Type B pancreatic cell (in vitro differentiated cells): ENCODE results near the gene TMCC1. TPM values are rescaled to one million over a fixed set of nuclear protein-coding genes. Genes with fewer than 3 reads are reported as not detected.
"Not testable (repeated sequence)": the region's sequence is repeated elsewhere in the genome, so short reads cannot be mapped to it uniquely, and the experiment has no call there.

ENCODE experiments used
- DNase-seq: peaks from one replicate; pipeline ENCODE4 v3.0.0; 2021; ENCODE audit warnings: mixed read lengths; ENCODE audit not compliant: unreplicated experiment; ENCODE audit errors: extremely low spot score
- H3K27ac Mint-ChIP-seq: 2 replicates; pipeline ENCODE4 v1.8.0; 2021; ENCODE audit warnings: mild to moderate bottlenecking, mixed read lengths
- H3K27me3 Mint-ChIP-seq: 2 replicates; pipeline ENCODE4 v1.8.0; 2021; ENCODE audit warnings: mixed read lengths
- H3K36me3 Mint-ChIP-seq: 2 replicates; pipeline ENCODE4 v1.8.0; 2021; ENCODE audit warnings: mixed read lengths
- H3K4me1 Mint-ChIP-seq: one replicate; pipeline ENCODE4 v1.8.0; 2021; ENCODE audit warnings: mixed read lengths; ENCODE audit not compliant: unreplicated experiment
- H3K4me3 Mint-ChIP-seq: 2 replicates; pipeline ENCODE4 v1.8.0; 2021; ENCODE audit warnings: mild to moderate bottlenecking, mixed read lengths
- H3K9me3 Mint-ChIP-seq: 2 replicates; pipeline ENCODE4 v1.8.0; 2021; ENCODE audit warnings: mixed read lengths
- CTCF ChIP-seq: fragments of 200-600 bp; sonication (generic); conservative IDR thresholded peaks from 2 replicates; pipeline ENCODE4 v1.5.0; 2021; ENCODE audit warnings: antibody characterized with exemption, mild to moderate bottlenecking
- total RNA-seq: library from RNA; stranded (reverse); gene quantifications from 2 replicates; pipeline ENCODE4 v1.2.1, GENCODE V29; 2021; ENCODE audit warnings: low replicate concordance

The TMCC1 gene
- total RNA-seq, 1 donor from 2014 or later: 46.9 TPM

- H3K9me3 Mint-ChIP-seq: no peaks in the 10 kb centered on the region
- H3K27ac Mint-ChIP-seq: no peak overlapping the region
- peaks cover 5% of the 10 kb centered on the region for H3K4me1 Mint-ChIP-seq
- TF ChIP-seq CTCF: no peak
- no peak overlapping the region for H3K4me3 Mint-ChIP-seq
- H3K27me3 Mint-ChIP-seq: no peaks in the 10 kb centered on the region
- no peak for DNase-seq
- peaks cover 28% of the 10 kb centered on the region for H3K36me3 Mint-ChIP-seq
Observed at GRCh38 chr3:129864519-129864918, 29.0 kb downstream of the TMCC1 start.

- Mint-ChIP-seq H3K36me3 (peaks cover 46% of the 10 kb centered on the region), H3K27ac (no peak overlapping the region), H3K4me3 (no peak overlapping the region), H3K4me1 (peaks cover 22% of the 10 kb centered on the region), H3K9me3 (no peaks in the 10 kb centered on the region), H3K27me3 (no peaks in the 10 kb centered on the region)
- DNase-seq: no peak
- TF ChIP-seq CTCF: no peak
Observed at GRCh38 chr3:129859272-129859671, 34.2 kb downstream of the TMCC1 start.

GRCh38 chr3:129857899-129858298 lies 35.6 kb downstream of the TMCC1 start:
- Mint-ChIP-seq H3K27me3 (no peaks in the 10 kb centered on the region), H3K36me3 (peaks cover 46% of the 10 kb centered on the region), H3K9me3 (no peaks in the 10 kb centered on the region), H3K4me3 (no peak overlapping the region), H3K4me1 (peaks cover 22% of the 10 kb centered on the region), H3K27ac (peak overlapping the region; percentile 46)
- no peak for TF ChIP-seq CTCF
- DNase-seq: no peak

DNA sequence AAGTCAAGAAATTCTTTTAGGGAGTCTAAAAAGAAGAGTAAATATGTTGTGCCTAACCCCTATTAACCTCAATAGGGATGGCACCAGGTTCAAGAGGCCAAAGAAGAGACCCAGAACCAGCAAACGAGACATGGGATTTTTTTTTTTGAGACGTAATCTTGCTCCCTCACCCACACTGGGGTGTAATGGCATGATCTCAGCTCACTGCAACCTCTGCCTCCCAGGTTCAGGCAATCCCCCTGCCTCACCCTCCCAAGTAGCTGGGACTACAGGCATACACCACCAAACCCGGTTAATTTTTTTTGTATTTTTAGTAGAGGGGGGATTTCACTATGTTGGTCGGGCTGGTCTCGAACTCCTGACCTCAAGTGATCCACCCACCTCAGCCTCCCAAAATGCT lies 36.7 kb downstream of the TMCC1 start:
- not testable (repeated sequence) for DNase-seq, H3K27me3 Mint-ChIP-seq, H3K9me3 Mint-ChIP-seq, H3K4me3 Mint-ChIP-seq
- peak overlapping the region; percentile 37 for H3K27ac Mint-ChIP-seq
- H3K4me1 Mint-ChIP-seq: peaks cover 22% of the 10 kb centered on the region
- H3K36me3 Mint-ChIP-seq: peaks cover 38% of the 10 kb centered on the region

DNA sequence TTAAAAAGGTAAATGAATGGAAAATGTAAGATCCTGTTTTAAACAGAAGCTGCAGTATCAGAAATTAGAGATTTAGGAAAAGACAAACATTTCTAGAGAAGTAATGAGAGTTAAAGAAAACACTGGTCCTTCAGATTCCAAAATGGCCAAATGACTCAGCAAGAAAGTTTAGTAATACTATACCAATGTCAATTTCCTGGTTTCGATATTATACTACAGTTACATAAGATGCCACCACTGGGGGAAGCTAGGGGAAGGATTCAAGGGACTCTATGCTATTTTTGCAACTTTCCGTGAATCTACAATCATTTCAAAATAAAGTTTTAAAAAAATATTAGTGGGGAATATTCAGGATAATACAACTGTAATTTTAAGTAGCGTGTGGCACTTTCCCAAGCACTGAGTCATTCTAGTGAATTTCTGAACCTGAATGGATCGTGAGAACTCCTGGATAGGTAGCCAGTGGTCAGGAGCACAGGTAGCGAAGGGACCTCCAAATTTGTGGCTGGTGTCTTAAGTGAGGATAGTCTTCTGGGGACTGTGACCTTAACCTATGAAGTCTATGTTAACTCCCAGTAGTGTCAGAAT lies 37.6 kb downstream of the TMCC1 start:
- TF ChIP-seq CTCF: no peak

DNA sequence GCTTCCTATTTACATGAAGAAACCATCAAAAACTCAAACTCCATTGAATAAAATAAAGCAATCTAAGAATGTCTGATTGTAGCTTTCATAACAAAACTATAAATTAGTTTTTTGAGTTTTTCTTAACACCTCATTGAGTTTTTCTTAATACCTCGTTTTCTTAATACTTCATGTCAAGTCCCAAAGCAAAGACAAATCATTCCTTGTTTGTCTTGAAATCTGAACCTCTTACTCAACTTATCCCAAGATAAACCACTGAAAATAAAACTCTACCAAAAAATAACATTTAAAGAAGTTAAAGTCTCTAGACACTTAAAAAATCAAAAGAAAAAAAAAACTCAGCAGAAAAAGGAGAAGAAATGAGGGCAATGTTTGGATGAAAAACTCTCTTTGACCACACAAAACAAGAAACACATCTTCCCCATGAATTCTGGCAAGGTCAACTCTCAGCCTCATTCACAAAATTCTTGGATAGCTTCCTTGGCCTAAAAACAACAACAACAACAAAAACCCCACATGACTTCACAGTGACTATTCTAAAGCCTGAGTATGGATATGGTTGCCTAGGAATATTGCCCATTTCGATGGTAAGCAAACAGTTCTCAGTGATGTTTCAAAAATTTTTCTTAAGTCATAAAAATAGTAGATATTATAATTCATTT lies 38.2 kb downstream of the TMCC1 start:
- Mint-ChIP-seq H3K27ac (no peak overlapping the region), H3K9me3 (peaks cover 5% of the 10 kb centered on the region), H3K4me3 (no peak overlapping the region), H3K27me3 (no peaks in the 10 kb centered on the region), H3K36me3 (peaks cover 45% of the 10 kb centered on the region), H3K4me1 (peaks cover 22% of the 10 kb centered on the region)
- TF ChIP-seq CTCF: no peak
- DNase-seq: no peak

More for the DNA sequence above, 37.6 kb downstream of the TMCC1 start:
- DNase-seq: no peak
- Mint-ChIP-seq H3K27ac (no peak overlapping the region), H3K9me3 (no peaks in the 10 kb centered on the region), H3K4me1 (peaks cover 22% of the 10 kb centered on the region), H3K4me3 (no peak overlapping the region), H3K27me3 (no peaks in the 10 kb centered on the region), H3K36me3 (peaks cover 43% of the 10 kb centered on the region)
